HAP-1 (cell line): ENCODE results near the gene YWHAE.
"Not testable (repeated sequence)": the region's sequence is repeated elsewhere in the genome, so short reads cannot be mapped to it uniquely, and the experiment has no call there.

Experiments used
- DNase-seq, 2 experiments: peaks; one replicate each; pipeline ENCODE4 v3.0.0-alpha.2; 2016 to 2020; ENCODE audit warnings: low spot score in 2 of 2
- H3K27me3 ChIP-seq: fragments of 250-450 bp; sonication (Bioruptor Pico); 2 replicates; pipeline ENCODE4 v1.5.1; 2020; ENCODE audit warnings: low read depth, mild to moderate bottlenecking, moderate library complexity
- H3K36me3 ChIP-seq: fragments of 250-450 bp; sonication (Bioruptor Pico); replicated peaks from 2 replicates; pipeline ENCODE4 v1.5.1; 2020; ENCODE audit warnings: mild to moderate bottlenecking
- H3K4me1 ChIP-seq: fragments of 250-450 bp; sonication (Bioruptor Pico); 2 replicates; pipeline ENCODE4 v1.5.1; 2020; ENCODE audit warnings: mild to moderate bottlenecking
- H3K4me3 ChIP-seq: fragments of 250-450 bp; sonication (Bioruptor Pico); 2 replicates; pipeline ENCODE4 v1.5.1; 2020; ENCODE audit warnings: mild to moderate bottlenecking, moderate library complexity
- H3K9me3 ChIP-seq: fragments of 250-450 bp; sonication (Bioruptor Pico); 2 replicates; pipeline ENCODE4 v1.5.1; 2020; ENCODE audit warnings: mild to moderate bottlenecking, moderate library complexity
- in situ Hi-C: fragments of 300-500 bp; cut with MboI; formaldehyde crosslinking; loops from 3 replicates; pipeline ENCODE4 v1.14.3; 2020; ENCODE audit warnings: low sequenced_read_pairs, inconsistent platforms, mixed read lengths

Gene YWHAE

DNA sequence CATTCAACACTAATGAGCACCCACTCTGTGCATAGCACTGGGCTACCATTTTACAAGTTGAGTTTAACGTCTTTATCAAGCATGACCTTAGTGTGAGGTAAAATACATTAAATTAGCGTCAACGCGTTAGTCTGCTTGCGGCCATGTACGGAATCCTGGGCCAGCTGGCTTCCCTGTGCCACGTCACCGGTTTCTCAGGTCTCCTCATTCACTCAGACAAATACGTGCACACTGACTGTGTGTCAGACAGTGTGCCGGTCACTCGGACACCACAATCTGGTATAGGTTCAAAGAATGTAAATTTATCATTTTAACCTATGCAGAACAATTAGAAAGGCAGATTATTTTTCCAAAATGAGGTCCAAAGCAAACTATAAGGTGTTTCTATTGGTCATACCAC lies 21.4 kb upstream of the YWHAE start:
- Histone ChIP-seq H3K4me3 (no peak overlapping the region), H3K9me3 (no peaks in the 10 kb centered on the region), H3K36me3 (peaks cover 49% of the 10 kb centered on the region), H3K27me3 (no peaks in the 10 kb centered on the region), H3K4me1 (no peaks in the 10 kb centered on the region)
- DNase-seq = no peak
- in situ Hi-C loops = no loop called here

DNA sequence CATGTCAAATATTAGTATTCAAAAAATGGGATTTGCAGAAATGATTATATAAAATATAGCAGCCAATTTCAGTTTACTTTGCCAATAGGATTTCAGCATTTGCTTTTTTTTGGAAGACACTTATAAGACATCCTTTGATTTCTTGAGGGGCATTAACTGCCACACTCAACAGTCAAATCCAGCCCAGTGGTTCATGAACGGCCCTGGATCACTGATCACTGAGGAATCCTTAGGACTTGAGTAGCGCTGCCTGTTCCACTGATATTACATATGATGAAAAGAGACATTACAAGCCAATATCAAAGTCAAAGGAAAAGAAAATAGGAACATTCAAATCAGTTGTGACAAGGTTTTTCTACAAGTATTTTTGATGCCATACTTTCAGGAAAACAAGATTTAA lies 21.0 kb upstream of the YWHAE start:
- H3K4me3 ChIP-seq = no peak overlapping the region
- H3K9me3 ChIP-seq = no peaks in the 10 kb centered on the region
- in situ Hi-C loops = no loop called here
- H3K36me3 ChIP-seq = peaks cover 45% of the 10 kb centered on the region
- no peak for DNase-seq
- no peaks in the 10 kb centered on the region for H3K27me3 ChIP-seq
- no peaks in the 10 kb centered on the region for H3K4me1 ChIP-seq

GRCh38 chr17:1420163-1420562 lies 20.1 kb upstream of the YWHAE start:
- H3K4me3 ChIP-seq = no peak overlapping the region
- H3K36me3 ChIP-seq = peaks cover 38% of the 10 kb centered on the region
- H3K4me1 ChIP-seq = no peaks in the 10 kb centered on the region
- no peaks in the 10 kb centered on the region for H3K27me3 ChIP-seq
- DNase-seq = no peak
- in situ Hi-C loops = no loop called here
- no peaks in the 10 kb centered on the region for H3K9me3 ChIP-seq

DNA sequence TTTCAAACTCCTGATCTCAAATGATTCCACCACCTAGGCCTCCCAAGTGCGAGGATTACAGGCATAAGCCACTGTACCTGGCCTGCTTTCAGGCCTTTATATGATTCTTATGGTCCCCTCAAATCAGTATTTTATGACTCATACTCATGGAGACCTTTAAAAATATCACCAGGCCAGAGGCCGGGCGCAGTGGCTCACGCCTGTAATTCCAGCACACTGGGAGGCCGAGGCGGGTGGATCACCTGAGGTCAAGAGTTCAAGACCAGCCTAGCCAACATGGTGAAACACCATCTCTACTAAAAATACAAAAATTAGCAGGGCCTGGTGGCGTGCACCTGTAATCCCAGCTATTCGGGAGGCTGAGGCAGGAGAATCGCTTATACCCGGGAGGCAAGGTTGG lies 18.5 kb upstream of the YWHAE start:
- H3K4me1 ChIP-seq, H3K27me3 ChIP-seq, DNase-seq, H3K9me3 ChIP-seq, in situ Hi-C loops, H3K4me3 ChIP-seq: not testable (repeated sequence)
- peaks cover 28% of the 10 kb centered on the region for H3K36me3 ChIP-seq

GRCh38 chr17:1416414-1416813 lies 16.4 kb upstream of the YWHAE start:
- DNase-seq = no peak
- Histone ChIP-seq H3K4me3 (no peak overlapping the region), H3K27me3 (no peaks in the 10 kb centered on the region), H3K4me1 (no peaks in the 10 kb centered on the region), H3K9me3 (no peaks in the 10 kb centered on the region), H3K36me3 (peaks cover 10% of the 10 kb centered on the region; the same call in 1 of the 2 replicates)
- in situ Hi-C loops = no loop called here

DNA sequence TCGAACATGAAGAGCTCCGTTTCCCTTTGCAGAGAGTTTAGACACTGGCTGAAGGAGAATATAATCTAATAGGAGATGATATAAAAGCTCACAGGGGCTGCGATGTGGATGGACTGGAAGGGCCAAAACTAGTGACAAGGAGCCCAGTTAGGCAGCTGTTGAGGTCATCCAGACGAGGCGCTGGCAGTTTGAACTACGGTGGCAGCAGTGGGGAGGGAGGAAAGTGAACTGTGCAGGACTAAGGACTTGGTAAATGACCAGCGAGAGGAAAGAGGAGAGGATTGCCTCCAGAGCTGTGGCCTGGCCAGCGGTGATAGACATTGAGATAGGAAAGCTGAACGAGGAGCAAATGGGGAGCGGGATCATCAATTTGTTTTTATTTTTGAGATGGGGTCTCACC lies 14.6 kb upstream of the YWHAE start:
- H3K4me1 ChIP-seq = no peaks in the 10 kb centered on the region
- H3K4me3 ChIP-seq = no peak overlapping the region
- H3K36me3 ChIP-seq = peaks cover under 1% of the 10 kb centered on the region; the same call in 1 of the 2 replicates
- H3K27me3 ChIP-seq = no peaks in the 10 kb centered on the region
- no peaks in the 10 kb centered on the region for H3K9me3 ChIP-seq
- in situ Hi-C loops = no loop called here
- DNase-seq = no peak

GRCh38 chr17:1414001-1414574 lies 14.1 kb upstream of the YWHAE start:
- no peaks in the 10 kb centered on the region for H3K4me1 ChIP-seq
- no peak for DNase-seq
- no peaks in the 10 kb centered on the region for H3K36me3 ChIP-seq
- in situ Hi-C loops = no loop called here
- no peaks in the 10 kb centered on the region for H3K27me3 ChIP-seq
- H3K9me3 ChIP-seq = no peaks in the 10 kb centered on the region
- H3K4me3 ChIP-seq = no peak overlapping the region

DNA sequence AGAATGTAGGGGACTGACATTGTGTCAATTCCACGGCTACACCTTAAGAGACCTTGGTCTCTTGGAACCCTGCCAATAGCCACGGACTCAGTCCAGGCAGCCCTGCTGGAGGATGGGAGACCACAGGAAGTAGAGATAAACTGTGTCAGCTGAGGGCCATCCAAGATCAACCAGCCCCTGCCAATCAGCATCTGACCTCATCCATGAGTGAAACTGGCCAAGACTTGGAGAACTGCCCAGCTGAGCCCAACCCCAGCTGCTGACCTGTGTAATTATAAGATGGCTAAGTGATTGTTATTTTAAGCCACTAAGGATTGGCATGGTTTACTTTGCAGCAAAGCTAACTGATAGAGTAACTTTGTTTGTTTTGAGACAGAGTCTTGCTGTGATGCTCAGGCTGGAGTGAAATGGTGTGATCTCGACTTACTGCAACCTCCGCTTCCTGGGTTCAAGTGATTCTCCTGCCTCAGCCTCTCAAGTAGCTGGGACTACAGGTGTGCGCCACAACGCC lies 13.3 kb upstream of the YWHAE start:
- H3K9me3 ChIP-seq = no peaks in the 10 kb centered on the region
- H3K4me1 ChIP-seq = no peaks in the 10 kb centered on the region
- DNase-seq = peak in 1 of 2 experiments; percentile 48
- no peaks in the 10 kb centered on the region for H3K36me3 ChIP-seq
- H3K27me3 ChIP-seq = no peaks in the 10 kb centered on the region
- H3K4me3 ChIP-seq = no peak overlapping the region
- in situ Hi-C loops = no loop called here

DNA sequence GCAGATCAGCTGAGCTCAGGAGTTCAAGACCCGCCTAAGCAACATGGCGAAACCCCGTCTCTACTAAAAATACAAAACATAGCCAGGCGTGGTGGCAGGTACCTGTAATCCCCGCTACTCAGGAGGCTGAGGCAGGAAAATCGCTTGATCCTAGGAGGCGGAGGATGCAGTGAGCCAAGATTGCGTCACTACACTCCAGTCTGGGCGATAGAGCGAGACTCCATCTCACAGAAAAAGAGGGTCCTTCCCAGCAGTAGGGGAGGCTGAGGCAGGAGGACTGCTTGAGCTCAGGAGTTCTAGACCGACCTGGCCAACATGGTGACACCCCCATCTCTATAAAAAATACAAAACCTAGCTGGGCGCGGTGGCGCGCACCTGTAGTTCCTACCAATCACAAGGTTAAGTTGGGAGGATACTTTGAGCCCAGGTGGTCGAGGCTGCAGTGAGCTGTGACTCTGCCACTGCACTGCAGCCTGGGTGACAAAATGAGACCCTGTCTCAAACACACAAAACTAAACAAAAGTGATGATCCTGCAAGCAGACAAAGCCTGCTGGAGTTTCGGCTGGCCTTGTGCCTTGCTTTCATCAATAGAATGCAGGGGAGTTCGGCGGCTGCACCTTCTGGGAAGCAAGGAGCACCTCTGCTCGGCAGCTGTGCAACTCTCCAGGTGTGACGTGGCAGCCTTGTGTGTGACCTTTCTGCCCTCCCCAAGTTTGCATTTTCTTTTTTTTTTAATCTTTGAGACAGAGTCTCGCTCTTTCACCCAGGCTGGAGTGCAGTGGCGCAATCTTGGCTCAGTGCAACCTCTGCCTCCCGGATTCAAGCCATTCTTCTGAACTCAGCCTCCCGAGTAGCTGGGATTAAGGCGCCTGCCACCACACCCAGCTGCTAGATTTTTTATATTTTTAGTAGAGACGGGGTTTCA lies 12.4 kb upstream of the YWHAE start:
- H3K36me3 ChIP-seq = no peaks in the 10 kb centered on the region
- H3K4me3 ChIP-seq = no peak overlapping the region
- in situ Hi-C loops = no loop called here
- H3K4me1 ChIP-seq = no peaks in the 10 kb centered on the region
- no peaks in the 10 kb centered on the region for H3K27me3 ChIP-seq
- no peak for DNase-seq
- H3K9me3 ChIP-seq = no peaks in the 10 kb centered on the region

DNA sequence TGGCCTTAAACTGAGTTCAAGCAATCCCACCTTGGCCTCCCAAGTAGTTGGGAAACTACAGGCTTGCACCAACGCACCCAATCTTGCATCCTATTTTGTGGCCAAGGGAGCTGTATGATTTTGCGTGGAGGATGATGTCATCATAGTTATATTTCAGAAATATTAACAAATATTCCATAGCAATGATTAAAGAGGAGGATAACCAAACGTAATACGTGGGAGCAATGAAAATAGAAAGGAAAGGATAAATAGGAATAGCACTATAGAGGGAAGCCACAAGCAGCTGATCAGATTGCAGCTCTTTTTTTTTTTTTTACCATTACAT lies 2.2 kb upstream of the YWHAE start:
- no peaks in the 10 kb centered on the region for H3K27me3 ChIP-seq
- in situ Hi-C loops = no loop called here
- H3K36me3 ChIP-seq = peaks cover 10% of the 10 kb centered on the region; the same call in 1 of the 2 replicates
- H3K4me3 ChIP-seq = no peak overlapping the region
- H3K4me1 ChIP-seq = peaks cover 12% of the 10 kb centered on the region
- no peaks in the 10 kb centered on the region for H3K9me3 ChIP-seq
- no peak for DNase-seq

- Histone ChIP-seq H3K27me3 (no peaks in the 10 kb centered on the region), H3K4me1 (peaks cover 17% of the 10 kb centered on the region), H3K9me3 (no peaks in the 10 kb centered on the region), H3K4me3 (peak overlapping the region; percentile 100), H3K36me3 (peaks cover 26% of the 10 kb centered on the region)
- in situ Hi-C loops = no loop called here
- DNase-seq = no peak
Measured at GRCh38 chr17:1398931-1399678, 917 bp downstream of the YWHAE start.

DNA sequence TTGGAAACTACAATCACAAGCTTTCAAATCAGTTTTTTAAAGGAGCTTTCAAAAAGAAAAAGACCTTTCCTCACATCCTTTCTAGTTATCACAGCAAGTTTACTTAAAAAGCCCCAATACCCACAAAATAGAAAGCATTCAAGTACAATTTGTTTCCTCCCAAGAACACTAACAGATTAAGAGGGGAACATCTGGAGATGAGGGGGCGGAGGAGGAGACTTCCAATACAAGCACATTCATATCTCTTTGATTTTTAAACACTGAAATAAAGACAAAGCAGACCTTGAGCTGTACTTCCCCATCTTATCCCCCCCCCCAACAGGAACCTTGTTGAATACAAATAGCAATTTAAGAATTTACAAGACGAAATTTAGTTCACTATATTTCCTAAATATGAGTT lies 2.0 kb downstream of the YWHAE start:
- H3K9me3 ChIP-seq = no peaks in the 10 kb centered on the region
- no peaks in the 10 kb centered on the region for H3K27me3 ChIP-seq
- no peak for DNase-seq
- H3K4me3 ChIP-seq = peak overlapping the region; percentile 100
- H3K36me3 ChIP-seq = peaks cover 26% of the 10 kb centered on the region
- in situ Hi-C loops = no loop called here
- peaks cover 27% of the 10 kb centered on the region for H3K4me1 ChIP-seq

GRCh38 chr17:1395876-1396665 lies 4.0 kb downstream of the YWHAE start:
- Histone ChIP-seq H3K4me1 (peaks cover 40% of the 10 kb centered on the region), H3K36me3 (peaks cover 33% of the 10 kb centered on the region)
- in situ Hi-C loops, H3K4me3 ChIP-seq, H3K9me3 ChIP-seq, DNase-seq, H3K27me3 ChIP-seq: not testable (repeated sequence)
